Astrocyte (in vitro differentiated cells and primary cell): ENCODE data around the gene CTIF.

ENCODE experiments used
- EZH2 ChIP-seq: IDR thresholded peaks from 2 replicates; pipeline ENCODE4 v1.6.1; 2012; ENCODE audit warnings: mild to moderate bottlenecking, low read length, inconsistent platforms; ENCODE audit not compliant: insufficient read depth
- TF ChIP-seq, protein P1 (sequence below): IDR thresholded peaks from 2 replicates; pipeline ENCODE4 v1.5.1; 2011; ENCODE audit warnings: low read depth, mild to moderate bottlenecking, inconsistent platforms, low read length, moderate library complexity; ENCODE audit not compliant: insufficient read depth

DNA sequence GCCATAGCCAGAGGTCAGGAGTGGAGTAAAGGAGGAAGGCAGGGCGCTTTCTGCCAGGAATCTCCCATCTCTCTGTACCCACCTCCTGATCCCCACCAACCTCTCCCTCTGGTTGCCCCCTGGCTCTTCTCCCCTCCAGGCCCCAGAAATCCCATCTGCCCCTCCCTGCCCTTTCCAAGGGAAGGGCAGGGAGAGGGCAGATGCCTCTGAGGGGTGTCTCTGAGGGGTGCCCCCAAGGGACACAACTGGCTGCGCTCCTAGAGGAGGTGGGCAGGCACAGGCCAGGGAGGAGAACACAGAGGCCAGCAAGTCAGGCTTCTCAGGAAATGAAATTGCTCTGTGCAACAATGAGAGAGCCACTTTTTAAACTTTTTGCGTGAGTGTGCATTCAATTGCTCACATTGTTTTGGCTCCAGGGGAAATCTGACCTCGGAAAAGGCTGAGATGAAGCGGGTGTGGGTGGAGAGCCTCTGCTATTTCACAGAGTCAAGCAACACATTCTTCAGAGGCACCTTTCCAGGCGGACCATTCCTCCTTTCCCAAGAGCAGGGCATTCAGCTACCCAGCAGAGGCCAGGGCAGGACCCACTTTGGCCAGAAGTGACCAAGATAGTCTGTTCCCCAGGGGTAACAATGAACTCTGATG, 286.4 kb downstream of the CTIF start:
- TF ChIP-seq, protein P1, sequence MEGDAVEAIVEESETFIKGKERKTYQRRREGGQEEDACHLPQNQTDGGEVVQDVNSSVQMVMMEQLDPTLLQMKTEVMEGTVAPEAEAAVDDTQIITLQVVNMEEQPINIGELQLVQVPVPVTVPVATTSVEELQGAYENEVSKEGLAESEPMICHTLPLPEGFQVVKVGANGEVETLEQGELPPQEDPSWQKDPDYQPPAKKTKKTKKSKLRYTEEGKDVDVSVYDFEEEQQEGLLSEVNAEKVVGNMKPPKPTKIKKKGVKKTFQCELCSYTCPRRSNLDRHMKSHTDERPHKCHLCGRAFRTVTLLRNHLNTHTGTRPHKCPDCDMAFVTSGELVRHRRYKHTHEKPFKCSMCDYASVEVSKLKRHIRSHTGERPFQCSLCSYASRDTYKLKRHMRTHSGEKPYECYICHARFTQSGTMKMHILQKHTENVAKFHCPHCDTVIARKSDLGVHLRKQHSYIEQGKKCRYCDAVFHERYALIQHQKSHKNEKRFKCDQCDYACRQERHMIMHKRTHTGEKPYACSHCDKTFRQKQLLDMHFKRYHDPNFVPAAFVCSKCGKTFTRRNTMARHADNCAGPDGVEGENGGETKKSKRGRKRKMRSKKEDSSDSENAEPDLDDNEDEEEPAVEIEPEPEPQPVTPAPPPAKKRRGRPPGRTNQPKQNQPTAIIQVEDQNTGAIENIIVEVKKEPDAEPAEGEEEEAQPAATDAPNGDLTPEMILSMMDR, result no peak
- no peak for TF ChIP-seq EZH2
